Upper lobe of right lung (tissue), 1 donor: ENCODE data around the gene RASAL2. TPM values are rescaled to one million over a fixed set of nuclear protein-coding genes. Genes with fewer than 3 reads are reported as not detected.
"Not testable (repeated sequence)": the region's sequence is repeated elsewhere in the genome, so short reads cannot be mapped to it uniquely, and the experiment has no call there.

Source experiments
- ATAC-seq: fragments of 200-7000 bp; cut with Tn5 transposase; one replicate; pipeline ENCODE4 v1.9.1; 2020; ENCODE audit warnings: mild to moderate bottlenecking, moderate library complexity
- DNase-seq: peaks from one replicate; pipeline ENCODE4 v3.0.0-alpha.2; 2020
- H3K27ac ChIP-seq: fragments of 200-600 bp; one replicate; pipeline ENCODE4 v1.8.0; 2022
- H3K27me3 ChIP-seq: fragments of 200-600 bp; one replicate; pipeline ENCODE4 v1.8.0; 2022; ENCODE audit warnings: mild to moderate bottlenecking
- H3K36me3 ChIP-seq: fragments of 200-600 bp; one replicate; pipeline ENCODE4 v1.8.0; 2022
- H3K4me1 ChIP-seq: fragments of 200-600 bp; one replicate; pipeline ENCODE4 v1.8.0; 2022
- H3K4me3 ChIP-seq: fragments of 200-600 bp; one replicate; pipeline ENCODE4 v1.8.0; 2022; ENCODE audit warnings: mild to moderate bottlenecking
- H3K9me3 ChIP-seq: fragments of 200-600 bp; one replicate; pipeline ENCODE4 v1.8.0; 2022
- CTCF ChIP-seq: fragments of 200-600 bp; IDR thresholded peaks from one replicate; pipeline ENCODE4 v1.8.0; 2022; ENCODE audit warnings: antibody characterized with exemption
- intact Hi-C: fragments of 100-400 bp; cut with DNase I; formaldehyde crosslinking; loops from one replicate; pipeline ENCODE4 v1.11.0; 2022
- total RNA-seq: library from RNA; stranded (reverse); fragmentation: NEBNext Ultra II Directional; extraction: Animal tissue kit (Norgen Biotek cat#: 25700); gene quantifications from one replicate; pipeline ENCODE4 v1.2.1, GENCODE V29; 2021
- donor health status: DM: no; HTN: yes; CAD: no; lungs with severe emphysema.

The RASAL2 gene
- total RNA-seq, 1 donor from 2014 or later: 39.4 TPM

- Histone ChIP-seq H3K4me1 (peaks cover 2% of the 10 kb centered on the region), H3K36me3 (no peaks in the 10 kb centered on the region), H3K4me3 (no peak overlapping the region), H3K9me3 (no peaks in the 10 kb centered on the region), H3K27ac (no peak overlapping the region), H3K27me3 (no peaks in the 10 kb centered on the region)
- intact Hi-C loops: no loop called here
- DNase-seq (no peak), ATAC-seq (peak; percentile 29)
- no peak for TF ChIP-seq CTCF
Measured at GRCh38 chr1:178311164-178311563, 217.3 kb downstream of the RASAL2 start.

- H3K9me3 ChIP-seq, H3K27me3 ChIP-seq, H3K36me3 ChIP-seq, H3K4me1 ChIP-seq, ATAC-seq, DNase-seq, H3K27ac ChIP-seq, intact Hi-C loops, H3K4me3 ChIP-seq: not testable (repeated sequence)
Measured at GRCh38 chr1:178320280-178320982, 226.5 kb downstream of the RASAL2 start.

GRCh38 chr1:178323067-178323466 is 229.2 kb downstream of the RASAL2 start:
- Histone ChIP-seq H3K4me3 (no peak overlapping the region), H3K9me3 (no peaks in the 10 kb centered on the region), H3K27me3 (no peaks in the 10 kb centered on the region), H3K36me3 (no peaks in the 10 kb centered on the region), H3K4me1 (no peaks in the 10 kb centered on the region), H3K27ac (no peak overlapping the region)
- intact Hi-C loops: no loop called here
- TF ChIP-seq CTCF: no peak
- no peak for DNase-seq
- no peak for ATAC-seq

GRCh38 chr1:178324003-178324402 is 230.1 kb downstream of the RASAL2 start:
- Histone ChIP-seq H3K4me1 (no peaks in the 10 kb centered on the region), H3K27me3 (no peaks in the 10 kb centered on the region), H3K9me3 (no peaks in the 10 kb centered on the region), H3K27ac (no peak overlapping the region), H3K36me3 (no peaks in the 10 kb centered on the region), H3K4me3 (no peak overlapping the region)
- no peak for ATAC-seq
- DNase-seq: no peak
- intact Hi-C loops: no loop called here
- no peak for TF ChIP-seq CTCF

DNA sequence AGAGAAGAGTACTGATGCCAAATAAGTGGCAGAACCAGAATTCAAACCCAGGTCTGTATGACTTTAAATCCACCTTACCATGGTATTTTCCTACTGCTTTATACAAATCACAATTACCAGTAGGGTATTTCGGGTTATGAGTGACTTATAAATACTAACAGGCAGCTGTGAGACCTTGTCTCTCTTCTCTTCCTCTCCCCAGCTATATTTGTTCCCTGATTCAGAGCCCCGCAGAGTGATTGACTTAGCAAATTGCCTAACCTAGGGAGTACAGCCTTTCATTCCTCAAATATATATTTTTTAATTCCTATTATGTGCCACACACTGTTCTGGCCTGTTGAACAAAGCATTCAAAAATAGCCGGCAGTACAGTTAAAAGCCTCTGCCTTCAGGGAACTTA is 234.8 kb downstream of the RASAL2 start:
- intact Hi-C loops: no loop called here
- H3K27me3 ChIP-seq: no peaks in the 10 kb centered on the region
- DNase-seq (no peak), ATAC-seq (no peak)
- no peak overlapping the region for H3K27ac ChIP-seq
- H3K4me1 ChIP-seq: peaks cover 9% of the 10 kb centered on the region
- no peak overlapping the region for H3K4me3 ChIP-seq
- no peaks in the 10 kb centered on the region for H3K36me3 ChIP-seq
- H3K9me3 ChIP-seq: no peaks in the 10 kb centered on the region
- no peak for TF ChIP-seq CTCF

- no peak for TF ChIP-seq CTCF
- ATAC-seq (no peak), DNase-seq (no peak)
- Histone ChIP-seq H3K9me3 (no peaks in the 10 kb centered on the region), H3K4me3 (no peak overlapping the region), H3K4me1 (peaks cover 9% of the 10 kb centered on the region), H3K27ac (no peak overlapping the region), H3K36me3 (no peaks in the 10 kb centered on the region), H3K27me3 (no peaks in the 10 kb centered on the region)
- intact Hi-C loops: no loop called here
Measured at GRCh38 chr1:178330153-178330552, 236.2 kb downstream of the RASAL2 start.
